Effector memory CD8-positive, alpha-beta T cell (primary cell): ENCODE measurements around the gene HIPK2.

Experiments used
- ATAC-seq: fragments of 150-1000 bp; cut with Tn5 transposase; replicated peaks from 2 replicates; pipeline ENCODE4 v1.10.0; 2021; ENCODE audit warnings: mild to moderate bottlenecking, moderate library complexity
- DNase-seq, 3 experiments: peaks; one replicate each; pipeline ENCODE4 v3.0.0; 2021
- H3K27ac Mint-ChIP-seq, 2 donors: one replicate each; pipeline ENCODE4 v1.8.0; 2022; ENCODE audit warnings: mild to moderate bottlenecking in 2 of 2, mixed read lengths in 2 of 2, moderate library complexity in 2 of 2
- H3K27me3 Mint-ChIP-seq, 2 donors: one replicate each; pipeline ENCODE4 v1.8.0; 2022; ENCODE audit warnings: mixed read lengths in 2 of 2
- H3K36me3 Mint-ChIP-seq: one replicate; pipeline ENCODE4 v1.8.0; 2022; ENCODE audit warnings: mild to moderate bottlenecking, moderate library complexity, mixed read lengths; ENCODE audit not compliant: insufficient read depth
- H3K4me1 Mint-ChIP-seq, 2 donors: one replicate each; pipeline ENCODE4 v1.8.0; 2022; ENCODE audit warnings: low read depth in 2 of 2, mixed read lengths in 2 of 2
- H3K4me3 Mint-ChIP-seq, 2 donors: one replicate each; pipeline ENCODE4 v1.8.0; 2022; ENCODE audit warnings: mild to moderate bottlenecking in 2 of 2, mixed read lengths in 2 of 2, moderate library complexity in 2 of 2
- H3K9me3 Mint-ChIP-seq, 2 donors: one replicate each; pipeline ENCODE4 v1.8.0; 2022; ENCODE audit warnings: mixed read lengths in 2 of 2

The HIPK2 gene

DNA sequence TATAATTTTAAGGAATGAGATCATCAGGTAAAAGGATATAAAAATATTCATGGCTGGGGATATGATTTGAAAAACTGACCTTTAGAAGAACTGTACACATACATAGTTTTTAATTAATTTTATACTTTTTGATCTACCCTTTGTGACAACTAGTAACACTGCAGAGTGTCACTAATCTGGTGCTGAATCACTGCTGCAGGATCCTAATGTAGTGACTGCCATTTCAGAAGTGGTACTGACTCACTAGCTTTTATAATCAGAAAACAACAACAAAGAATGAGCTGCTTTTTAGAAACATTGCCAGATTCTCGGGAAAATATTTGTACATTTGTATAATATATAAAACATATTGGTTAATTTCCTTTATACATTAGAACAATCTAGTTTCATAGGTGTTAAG is 110.4 kb downstream of the HIPK2 start:
- no peak for DNase-seq
- ATAC-seq: no peak
- Mint-ChIP-seq H3K4me1 (peaks cover 9 to 11% of the 10 kb centered on the region in 2 donors), H3K9me3 (no peaks in the 10 kb centered on the region), H3K27ac (no peak overlapping the region), H3K4me3 (no peak overlapping the region), H3K27me3 (no peaks in the 10 kb centered on the region), H3K36me3 (peaks cover 3% of the 10 kb centered on the region)

DNA sequence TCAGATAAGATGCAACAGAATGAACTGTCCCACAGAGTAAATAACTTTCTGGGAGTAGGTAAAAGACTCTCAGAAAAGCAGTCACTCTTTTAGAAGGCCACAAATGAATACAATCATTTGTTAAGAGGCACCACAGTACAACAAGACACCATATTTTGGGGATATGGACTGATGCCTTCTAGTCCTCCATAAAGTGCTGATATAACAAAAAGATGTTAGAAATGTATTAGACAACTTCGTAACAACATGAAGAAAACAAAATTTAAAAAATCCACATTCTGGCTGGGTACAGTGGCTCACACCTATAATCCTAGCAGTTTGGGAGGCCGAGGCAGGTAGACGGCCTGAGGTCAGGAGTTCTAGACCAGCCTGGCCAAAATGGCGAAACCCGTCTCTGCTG is 111.3 kb downstream of the HIPK2 start:
- Mint-ChIP-seq H3K9me3 (no peaks in the 10 kb centered on the region), H3K27ac (no peak overlapping the region), H3K27me3 (no peaks in the 10 kb centered on the region), H3K4me3 (no peak overlapping the region), H3K36me3 (peaks cover 3% of the 10 kb centered on the region), H3K4me1 (peaks cover 11 to 17% of the 10 kb centered on the region in 2 donors)
- no peak for DNase-seq
- ATAC-seq: no peak

DNA sequence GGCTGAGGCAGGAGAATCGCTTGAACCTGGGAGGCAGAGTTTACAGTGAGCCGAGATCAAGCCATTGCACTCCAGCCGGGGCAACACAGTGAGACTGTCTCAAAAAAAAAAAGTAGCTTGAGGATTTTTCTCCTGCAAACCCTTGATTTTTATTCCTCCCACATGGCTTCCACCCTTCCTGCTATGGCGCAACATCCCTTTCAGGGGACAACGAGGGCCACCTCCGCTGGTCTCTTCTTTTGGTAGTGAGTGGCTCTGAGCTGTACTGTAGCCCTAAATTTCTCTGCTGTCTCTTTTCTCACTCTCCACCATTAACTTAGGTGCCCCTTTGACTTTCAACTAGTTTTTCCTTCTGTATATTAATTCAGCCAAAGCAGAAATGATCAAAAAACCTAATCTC is 113.4 kb downstream of the HIPK2 start:
- Mint-ChIP-seq H3K27me3 (no peaks in the 10 kb centered on the region), H3K9me3 (no peaks in the 10 kb centered on the region), H3K4me3 (no peak overlapping the region), H3K4me1 (peaks cover 11 to 17% of the 10 kb centered on the region in 2 donors), H3K27ac (no peak overlapping the region), H3K36me3 (no peaks in the 10 kb centered on the region)
- ATAC-seq (no peak), DNase-seq (no peak)

DNA sequence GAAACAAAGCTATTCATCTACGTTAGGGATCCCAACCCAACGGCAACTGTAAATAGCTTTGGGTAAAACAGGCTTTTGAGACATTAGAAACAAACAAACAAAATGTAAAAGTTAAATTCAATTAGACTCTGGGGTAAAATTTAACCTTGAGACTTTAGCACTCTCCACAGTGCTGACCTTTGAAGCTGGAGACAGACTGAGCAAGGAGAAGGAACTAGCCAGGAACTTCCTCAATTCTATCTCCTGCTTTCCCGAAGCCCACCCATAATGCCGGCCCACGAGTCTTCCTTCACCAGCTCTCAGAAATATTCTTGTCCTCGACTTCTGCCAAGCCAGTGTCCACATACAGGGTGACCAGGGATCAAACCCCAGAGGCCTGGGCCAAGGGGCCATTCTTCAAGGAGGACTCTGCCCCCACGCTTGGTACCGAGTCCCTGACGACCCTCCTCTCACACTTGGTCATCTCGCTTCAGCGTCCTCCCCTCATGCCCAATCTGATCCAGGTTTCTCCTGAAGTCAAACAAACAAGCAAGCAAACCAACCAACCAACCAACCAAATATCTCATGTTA is 114.1 kb downstream of the HIPK2 start:
- DNase-seq: no peak
- Mint-ChIP-seq H3K27ac (no peak overlapping the region), H3K9me3 (no peaks in the 10 kb centered on the region), H3K4me3 (no peak overlapping the region), H3K36me3 (no peaks in the 10 kb centered on the region), H3K27me3 (no peaks in the 10 kb centered on the region), H3K4me1 (peaks cover 9 to 17% of the 10 kb centered on the region in 2 donors)
- ATAC-seq: no peak

DNA sequence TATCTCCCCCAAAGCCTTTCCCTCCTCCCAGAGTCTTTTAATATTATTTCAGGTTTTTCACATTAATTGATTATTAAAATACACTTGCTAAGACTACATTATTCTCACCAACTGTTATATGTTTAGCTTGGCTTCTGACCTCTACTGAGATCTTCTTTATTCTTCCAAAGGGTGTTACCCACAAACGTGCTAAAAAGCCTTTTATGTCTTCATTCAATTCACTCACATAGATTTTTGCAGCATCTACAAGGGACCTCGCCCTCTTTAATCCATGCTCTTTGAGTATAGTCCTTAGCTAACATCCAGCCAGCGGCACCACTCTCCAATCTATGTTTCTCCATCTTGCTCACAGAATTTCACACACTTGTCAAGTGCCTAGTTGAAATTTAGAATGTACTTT is 115.9 kb downstream of the HIPK2 start:
- H3K4me1 Mint-ChIP-seq: peaks cover 12 to 17% of the 10 kb centered on the region in 2 donors
- peak overlapping the region in 1 of 2 donors; percentile 16 for H3K27ac Mint-ChIP-seq
- no peaks in the 10 kb centered on the region for H3K27me3 Mint-ChIP-seq

DNA sequence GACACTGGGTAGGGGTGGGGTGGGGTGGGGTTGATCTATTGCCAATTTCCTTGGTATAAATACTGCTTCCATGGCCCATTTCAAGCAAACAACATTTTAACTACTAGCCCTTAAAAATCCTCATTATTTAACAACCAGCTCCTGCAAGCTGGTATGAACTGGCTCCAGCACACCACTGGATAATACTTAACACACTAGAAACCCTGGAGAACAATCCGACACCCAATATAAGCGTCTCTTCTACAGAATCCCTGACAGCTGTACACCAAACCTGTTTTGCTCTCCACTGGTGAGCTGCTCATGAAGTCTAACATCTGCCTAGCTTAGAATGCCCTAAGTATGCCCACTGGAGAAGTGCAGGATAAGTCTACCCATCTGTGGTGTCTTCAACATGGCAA is 116.8 kb downstream of the HIPK2 start:
- H3K36me3 Mint-ChIP-seq: no peaks in the 10 kb centered on the region
- peak overlapping the region in 1 of 2 donors; percentile 16 for H3K27ac Mint-ChIP-seq
- H3K27me3 Mint-ChIP-seq: no peaks in the 10 kb centered on the region
- H3K9me3 Mint-ChIP-seq: no peaks in the 10 kb centered on the region
- no peak overlapping the region for H3K4me3 Mint-ChIP-seq
- H3K4me1 Mint-ChIP-seq: peaks cover 12 to 23% of the 10 kb centered on the region in 2 donors
- no peak for ATAC-seq
- DNase-seq: no peak

More for the DNA sequence above, 115.9 kb downstream of the HIPK2 start:
- H3K4me3 Mint-ChIP-seq: no peak overlapping the region
- H3K9me3 Mint-ChIP-seq: no peaks in the 10 kb centered on the region
- no peak for ATAC-seq
- H3K36me3 Mint-ChIP-seq: no peaks in the 10 kb centered on the region
- DNase-seq: no peak

DNA sequence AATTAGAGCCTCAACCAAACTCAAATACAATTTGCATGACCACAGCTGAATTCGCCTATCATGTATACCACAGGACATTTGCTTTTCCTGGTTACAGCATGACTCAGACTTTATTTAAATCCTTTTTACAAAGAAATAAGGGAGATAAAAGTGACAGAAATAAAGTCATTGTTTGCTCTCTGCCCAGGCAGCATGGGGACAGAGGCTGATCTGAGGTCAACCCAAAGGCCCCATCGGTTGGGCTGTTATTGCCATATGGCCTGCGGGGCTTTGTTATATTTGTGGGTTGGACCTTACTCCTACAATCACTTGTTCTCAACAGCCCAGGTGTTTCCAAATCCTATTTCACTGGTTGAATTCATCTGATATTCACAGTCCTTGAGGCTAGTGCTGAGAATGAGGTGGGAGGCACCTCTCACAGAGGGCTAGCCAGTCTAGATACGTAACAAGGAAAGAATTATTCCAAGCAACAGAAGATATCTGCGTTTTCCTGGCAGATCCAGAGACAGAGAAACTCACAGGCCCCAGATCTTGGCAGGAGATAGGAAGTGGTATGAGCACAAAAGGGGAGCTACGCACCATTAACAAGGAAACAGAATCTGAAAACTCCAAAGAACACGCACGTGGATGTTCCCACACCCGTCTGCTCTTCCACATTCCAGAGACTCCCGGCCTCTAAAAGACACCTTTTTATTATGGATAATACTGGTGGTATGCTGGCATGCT is 117.3 kb downstream of the HIPK2 start:
- H3K9me3 Mint-ChIP-seq: no peaks in the 10 kb centered on the region
- no peak overlapping the region for H3K27ac Mint-ChIP-seq
- no peaks in the 10 kb centered on the region for H3K27me3 Mint-ChIP-seq
- H3K4me1 Mint-ChIP-seq: peaks cover 12 to 23% of the 10 kb centered on the region in 2 donors
- ATAC-seq (no peak), DNase-seq (no peak)
- no peak overlapping the region for H3K4me3 Mint-ChIP-seq
- no peaks in the 10 kb centered on the region for H3K36me3 Mint-ChIP-seq

DNA sequence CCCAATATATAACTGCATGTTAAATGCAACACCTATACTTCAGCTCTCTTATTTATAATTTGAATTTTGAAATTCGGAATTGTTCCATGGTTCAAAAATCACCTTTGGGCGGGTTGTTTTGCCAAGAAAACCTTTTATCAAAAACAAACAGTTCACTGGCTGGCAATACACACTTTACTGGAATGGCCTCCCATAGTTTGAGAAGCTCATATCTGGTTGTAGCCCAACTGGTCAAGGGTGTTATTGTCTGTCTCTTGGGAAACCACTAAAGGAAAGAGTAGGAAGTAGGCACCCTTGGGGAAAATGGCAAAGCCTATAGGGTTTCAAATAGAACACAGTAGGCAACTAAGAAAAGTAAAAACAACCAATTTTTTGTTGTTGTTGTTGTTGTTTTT is 117.9 kb downstream of the HIPK2 start:
- H3K9me3 Mint-ChIP-seq: no peaks in the 10 kb centered on the region
- peak overlapping the region in 1 of 2 donors; percentile 49 for H3K27ac Mint-ChIP-seq
- H3K27me3 Mint-ChIP-seq: no peaks in the 10 kb centered on the region
- DNase-seq (no peak), ATAC-seq (no peak)
- no peaks in the 10 kb centered on the region for H3K36me3 Mint-ChIP-seq
- no peak overlapping the region for H3K4me3 Mint-ChIP-seq
- peaks cover 12 to 23% of the 10 kb centered on the region in 2 donors for H3K4me1 Mint-ChIP-seq

DNA sequence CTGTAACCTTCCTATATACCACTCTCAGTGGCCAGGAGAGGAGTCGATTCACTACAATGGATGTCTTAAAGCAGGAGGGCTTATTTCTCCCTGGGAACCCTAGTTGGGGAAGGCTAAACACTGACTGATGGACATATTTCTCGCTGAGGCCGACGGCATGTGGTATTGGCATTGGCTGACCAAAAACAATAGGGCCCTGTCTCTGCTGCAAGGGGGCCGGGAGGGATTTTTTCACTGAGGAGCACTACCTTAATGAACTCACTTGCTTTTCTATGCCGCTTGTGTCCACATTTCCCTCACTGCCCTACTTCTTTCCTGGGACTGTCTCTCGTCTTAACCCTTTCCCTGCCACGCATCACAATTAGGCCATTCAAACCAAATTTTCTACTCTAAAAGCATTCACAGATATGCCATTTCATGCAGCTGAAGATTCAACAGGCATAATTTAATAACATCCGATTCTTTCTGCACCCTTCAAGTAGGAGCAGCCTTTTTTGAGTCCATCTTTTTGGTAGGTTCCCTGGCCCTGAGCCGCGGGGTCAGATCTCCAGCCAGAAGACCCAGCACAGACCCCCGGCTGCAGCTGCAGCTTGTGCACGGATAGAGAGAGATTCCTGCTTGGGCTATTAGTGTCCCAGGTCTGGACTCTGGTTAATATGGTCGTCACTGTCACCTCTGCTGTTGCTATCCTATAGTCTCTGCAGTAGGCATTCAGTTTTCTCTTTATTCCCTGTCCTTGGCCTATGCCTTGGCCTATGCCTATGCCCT is 118.7 kb downstream of the HIPK2 start:
- no peak for ATAC-seq
- Mint-ChIP-seq H3K36me3 (no peaks in the 10 kb centered on the region), H3K4me1 (peaks cover 11 to 22% of the 10 kb centered on the region in 2 donors), H3K9me3 (no peaks in the 10 kb centered on the region), H3K4me3 (no peak overlapping the region), H3K27me3 (no peaks in the 10 kb centered on the region), H3K27ac (peak overlapping the region in 1 of 2 donors; percentile 6)
- no peak for DNase-seq

DNA sequence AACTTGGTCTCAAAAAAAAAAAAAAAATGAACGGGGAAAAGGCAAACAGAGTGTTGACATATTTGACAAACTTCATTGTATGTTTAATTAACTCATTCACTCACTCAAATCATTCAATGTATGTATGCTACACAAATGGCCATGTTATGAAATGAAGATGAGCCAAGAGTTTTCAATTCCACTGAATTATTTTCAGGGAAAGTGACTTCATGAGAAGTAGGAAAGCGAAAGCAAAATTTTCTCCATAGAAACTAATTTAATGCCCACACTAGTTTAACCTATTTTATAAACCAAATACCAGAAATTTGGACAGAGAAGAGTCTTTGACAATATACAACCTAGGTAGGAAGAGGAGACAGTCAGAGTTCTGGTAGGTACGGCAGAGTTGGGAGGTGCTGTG is 119.5 kb downstream of the HIPK2 start:
- Mint-ChIP-seq H3K4me3 (no peak overlapping the region), H3K27ac (peak overlapping the region in 1 of 2 donors; percentile 6), H3K27me3 (no peaks in the 10 kb centered on the region), H3K36me3 (no peaks in the 10 kb centered on the region), H3K9me3 (no peaks in the 10 kb centered on the region), H3K4me1 (peaks cover 7 to 19% of the 10 kb centered on the region in 2 donors)
- ATAC-seq: no peak
- no peak for DNase-seq

DNA sequence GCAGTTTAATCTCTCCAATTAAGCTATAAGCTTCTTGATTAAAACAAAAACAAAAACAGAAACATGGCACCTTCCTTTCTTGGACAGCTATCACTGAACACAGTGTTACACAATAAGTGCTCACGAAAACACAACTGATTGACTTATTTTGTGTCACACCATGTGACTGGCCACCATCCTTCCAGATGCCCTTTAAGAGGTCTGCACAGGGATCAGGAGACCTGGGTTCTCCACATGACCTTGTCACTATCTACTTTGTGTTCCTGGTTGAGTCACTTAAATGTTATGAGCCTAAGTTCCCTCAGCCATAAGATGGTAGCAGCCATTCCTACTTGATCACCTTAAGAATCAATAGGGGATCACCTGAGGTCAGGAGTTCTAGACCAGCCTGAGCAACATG is 120.1 kb downstream of the HIPK2 start:
- no peak overlapping the region for H3K4me3 Mint-ChIP-seq

DNA sequence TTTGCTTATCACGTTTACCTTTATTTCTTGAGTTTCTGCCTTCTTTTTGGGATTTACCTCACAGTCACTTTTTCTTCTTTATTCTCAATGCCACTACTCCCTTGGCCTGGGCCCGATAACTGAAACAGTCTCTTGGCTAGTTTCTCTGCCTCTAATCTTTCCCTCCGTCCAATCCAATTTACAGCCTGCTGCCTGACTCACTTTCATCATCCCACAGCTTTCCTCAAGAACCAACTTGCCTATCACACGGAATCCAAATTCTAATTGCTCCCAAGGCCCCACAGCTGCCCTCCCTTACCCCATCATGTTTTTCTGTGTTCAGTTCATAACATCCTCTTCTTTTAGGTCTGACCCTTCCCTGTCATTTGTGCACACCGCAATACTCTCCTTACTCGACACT is 121.4 kb downstream of the HIPK2 start:
- peaks cover 3 to 6% of the 10 kb centered on the region in 2 donors for H3K4me1 Mint-ChIP-seq

More for the DNA sequence above, 120.1 kb downstream of the HIPK2 start:
- no peaks in the 10 kb centered on the region for H3K27me3 Mint-ChIP-seq
- H3K9me3 Mint-ChIP-seq: no peaks in the 10 kb centered on the region
- ATAC-seq (no peak), DNase-seq (no peak)
- H3K36me3 Mint-ChIP-seq: no peaks in the 10 kb centered on the region
- H3K27ac Mint-ChIP-seq: no peak overlapping the region
- peaks cover 3 to 14% of the 10 kb centered on the region in 2 donors for H3K4me1 Mint-ChIP-seq

DNA sequence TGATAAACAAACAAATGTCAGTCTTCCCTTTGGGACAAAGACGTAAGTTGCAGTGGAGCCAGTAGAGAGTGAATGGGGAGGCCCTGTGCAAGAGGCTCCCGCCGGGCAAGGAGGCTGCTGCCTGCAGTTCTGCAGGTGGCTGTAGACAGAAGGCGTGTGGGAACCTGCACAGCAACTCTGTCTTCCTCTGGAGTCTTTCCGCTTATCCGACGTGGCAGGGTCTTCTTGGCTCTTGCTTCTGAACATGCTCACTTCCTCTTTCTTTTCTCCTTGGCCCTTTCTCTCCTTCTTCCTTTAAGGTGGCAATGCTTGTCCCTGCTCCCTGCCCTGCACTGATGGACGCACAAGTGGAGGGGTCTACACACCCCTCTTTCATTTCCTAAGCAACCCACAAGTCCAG is 122.5 kb downstream of the HIPK2 start:
- Mint-ChIP-seq H3K27ac (no peak overlapping the region), H3K4me3 (no peak overlapping the region), H3K27me3 (no peaks in the 10 kb centered on the region), H3K36me3 (no peaks in the 10 kb centered on the region), H3K4me1 (peaks cover 3 to 6% of the 10 kb centered on the region in 2 donors), H3K9me3 (no peaks in the 10 kb centered on the region)
- no peak for DNase-seq
- no peak for ATAC-seq

More for the DNA sequence above, 121.4 kb downstream of the HIPK2 start:
- no peak for DNase-seq
- Mint-ChIP-seq H3K9me3 (no peaks in the 10 kb centered on the region), H3K27ac (peak overlapping the region in 1 of 2 donors; percentile 1), H3K36me3 (no peaks in the 10 kb centered on the region), H3K27me3 (no peaks in the 10 kb centered on the region), H3K4me3 (no peak overlapping the region)
- no peak for ATAC-seq
